ENCODE results near the gene CRTC1. TPM values are rescaled to one million over a fixed set of nuclear protein-coding genes. Genes with fewer than 3 reads are reported as not detected.

CRTC1 gene
- total and polyA plus RNA-seq, 2 experiments from 2014 or later: 2.5 to 4.8 TPM

- no peak overlapping the region for H3K27ac ChIP-seq
- no peaks in the 10 kb centered on the region for H3K9me3 ChIP-seq (ENCODE audit: low read depth)
- no peaks in the 10 kb centered on the region for H3K79me2 ChIP-seq
- no peak for TF ChIP-seq CTCF (IDR thresholded peaks at IDR 0.05; ENCODE audit: poor library complexity)
- no peak for TF ChIP-seq EZH2 (IDR thresholded peaks at IDR 0.05; ENCODE audit: borderline replicate concordance)
- no peak for TF ChIP-seq EZH2phosphoT487 (IDR thresholded peaks at IDR 0.05; ENCODE audit: low read depth, severe bottlenecking, unreplicated experiment)
- peaks cover 2% of the 10 kb centered on the region for H3K4me1 ChIP-seq (ENCODE audit: insufficient read depth)
- no peak for DNase-seq (ENCODE audit: low spot score)
- H3K4me2 ChIP-seq: no peak overlapping the region
- no peaks in the 10 kb centered on the region for H3K36me3 ChIP-seq (replicated peaks; ENCODE audit: insufficient read depth, low read depth)
- no peaks in the 10 kb centered on the region for H4K20me1 ChIP-seq (ENCODE audit: insufficient read depth, poor library complexity, severe bottlenecking)
- H3K27me3 ChIP-seq: peaks cover 28% of the 10 kb centered on the region
- H3K4me3 ChIP-seq: no peak overlapping the region
- H3K9me2 ChIP-seq (replicated peaks; ENCODE audit: insufficient read depth): no peaks in the 10 kb centered on the region
- H2AFZ ChIP-seq: no peak overlapping the region
- 85% methylated on average over 19 of the region's 20 CpGs for WGBS (ENCODE audit: low lambda C conversion rate, missing lambda C conversion rate)
Measured at GRCh38 chr19:18781885-18782527, 98.5 kb downstream of the CRTC1 start.

- WGBS (ENCODE audit: low lambda C conversion rate, missing lambda C conversion rate): 87% methylated on average over 19 of the region's 22 CpGs
- Histone ChIP-seq H3K9me2 (replicated peaks; ENCODE audit: insufficient read depth) (no peaks in the 10 kb centered on the region), H3K4me2 (no peak overlapping the region), H3K27me3 (peaks cover 35% of the 10 kb centered on the region), H2AFZ (no peak overlapping the region), H3K9me3 (ENCODE audit: low read depth) (no peaks in the 10 kb centered on the region), H3K4me3 (no peak overlapping the region), H3K27ac (no peak overlapping the region), H4K20me1 (ENCODE audit: insufficient read depth, poor library complexity, severe bottlenecking) (no peaks in the 10 kb centered on the region), H3K79me2 (no peaks in the 10 kb centered on the region), H3K4me1 (ENCODE audit: insufficient read depth) (peaks cover under 1% of the 10 kb centered on the region), H3K36me3 (replicated peaks; ENCODE audit: insufficient read depth, low read depth) (no peaks in the 10 kb centered on the region)
- DNase-seq (ENCODE audit: low spot score): no peak
- no peak for TF ChIP-seq EZH2phosphoT487 (IDR thresholded peaks at IDR 0.05; ENCODE audit: low read depth, severe bottlenecking, unreplicated experiment)
- no peak for TF ChIP-seq CTCF (IDR thresholded peaks at IDR 0.05; ENCODE audit: poor library complexity)
- TF ChIP-seq EZH2 (IDR thresholded peaks at IDR 0.05; ENCODE audit: borderline replicate concordance): no peak
Measured at GRCh38 chr19:18782559-18783225, 99.2 kb downstream of the CRTC1 start.

- no peaks in the 10 kb centered on the region for H3K9me2 ChIP-seq (replicated peaks; ENCODE audit: insufficient read depth)
- no peak for DNase-seq (ENCODE audit: low spot score)
- no peaks in the 10 kb centered on the region for H3K79me2 ChIP-seq
- no peak overlapping the region for H3K4me2 ChIP-seq
- TF ChIP-seq CTCF (IDR thresholded peaks at IDR 0.05; ENCODE audit: poor library complexity): no peak
- TF ChIP-seq EZH2phosphoT487 (IDR thresholded peaks at IDR 0.05; ENCODE audit: low read depth, severe bottlenecking, unreplicated experiment): no peak
- no peak for TF ChIP-seq EZH2 (IDR thresholded peaks at IDR 0.05; ENCODE audit: borderline replicate concordance)
- peaks cover 40% of the 10 kb centered on the region for H3K27me3 ChIP-seq
- H2AFZ ChIP-seq: no peak overlapping the region
- H3K9me3 ChIP-seq (ENCODE audit: low read depth): no peaks in the 10 kb centered on the region
- H3K36me3 ChIP-seq (replicated peaks; ENCODE audit: insufficient read depth, low read depth): no peaks in the 10 kb centered on the region
- no peak overlapping the region for H3K4me3 ChIP-seq
- no peak overlapping the region for H3K27ac ChIP-seq
- 88% methylated on average over 19 of the region's 19 CpGs for WGBS (ENCODE audit: low lambda C conversion rate, missing lambda C conversion rate)
- peaks cover 5% of the 10 kb centered on the region for H3K4me1 ChIP-seq (ENCODE audit: insufficient read depth)
- no peaks in the 10 kb centered on the region for H4K20me1 ChIP-seq (ENCODE audit: insufficient read depth, poor library complexity, severe bottlenecking)
Measured at GRCh38 chr19:18783958-18784785, 100.7 kb downstream of the CRTC1 start.
